ENCODE measurements around the gene TBX1.
A peak's percentile ranks its signal among the peaks of the same experiment; 100 is the strongest.

TBX1 gene

GRCh38 chr22:19760951-19761724, 560 bp downstream of the TBX1 start:
- H3K36me3 Mint-ChIP-seq (ENCODE audit: low read depth) = no peaks in the 10 kb centered on the region
- H3K4me1 Mint-ChIP-seq = peaks cover 27% of the 10 kb centered on the region
- H3K4me3 Mint-ChIP-seq = peak overlapping the region; percentile 74 to 90 (median 76)
- no peaks in the 10 kb centered on the region for H3K9me3 Mint-ChIP-seq
- no peak overlapping the region for H3K27ac Mint-ChIP-seq
- TF ChIP-seq CTCF (IDR thresholded peaks at IDR 0.05; ENCODE audit: unreplicated experiment in 3 of 3) = no peak
- H3K27me3 Mint-ChIP-seq (ENCODE audit: low read depth) = peaks cover 88% of the 10 kb centered on the region

GRCh38 chr22:19761725-19762567, 1.4 kb downstream of the TBX1 start:
- peak overlapping the region; percentile 74 to 90 (median 76) for H3K4me3 Mint-ChIP-seq
- H3K27ac Mint-ChIP-seq = no peak overlapping the region
- no peaks in the 10 kb centered on the region for H3K9me3 Mint-ChIP-seq
- peaks cover 27% of the 10 kb centered on the region for H3K4me1 Mint-ChIP-seq
- no peaks in the 10 kb centered on the region for H3K36me3 Mint-ChIP-seq (ENCODE audit: low read depth)
- TF ChIP-seq CTCF (IDR thresholded peaks at IDR 0.05; ENCODE audit: unreplicated experiment in 3 of 3) = no peak
- peaks cover 87% of the 10 kb centered on the region for H3K27me3 Mint-ChIP-seq (ENCODE audit: low read depth)

GRCh38 chr22:19762568-19763457, 2.2 kb downstream of the TBX1 start:
- no peak overlapping the region for H3K27ac Mint-ChIP-seq
- H3K27me3 Mint-ChIP-seq (ENCODE audit: low read depth) = peaks cover 87% of the 10 kb centered on the region
- TF ChIP-seq CTCF (IDR thresholded peaks at IDR 0.05; ENCODE audit: unreplicated experiment in 3 of 3) = no peak
- peaks cover 27% of the 10 kb centered on the region for H3K4me1 Mint-ChIP-seq
- peak overlapping the region; percentile 5 to 90 (median 48) for H3K4me3 Mint-ChIP-seq
- H3K9me3 Mint-ChIP-seq = no peaks in the 10 kb centered on the region
- H3K36me3 Mint-ChIP-seq (ENCODE audit: low read depth) = no peaks in the 10 kb centered on the region

GRCh38 chr22:19763458-19764298, 3.1 kb downstream of the TBX1 start:
- H3K36me3 Mint-ChIP-seq (ENCODE audit: low read depth) = no peaks in the 10 kb centered on the region
- no peak overlapping the region for H3K4me3 Mint-ChIP-seq
- H3K4me1 Mint-ChIP-seq = peaks cover 27% of the 10 kb centered on the region
- peaks cover 87% of the 10 kb centered on the region for H3K27me3 Mint-ChIP-seq (ENCODE audit: low read depth)
- H3K9me3 Mint-ChIP-seq = no peaks in the 10 kb centered on the region
- H3K27ac Mint-ChIP-seq = no peak overlapping the region
- no peak for TF ChIP-seq CTCF (IDR thresholded peaks at IDR 0.05; ENCODE audit: unreplicated experiment in 3 of 3)

GRCh38 chr22:19764299-19764593, 3.7 kb downstream of the TBX1 start:
- no peak for TF ChIP-seq CTCF (IDR thresholded peaks at IDR 0.05; ENCODE audit: unreplicated experiment in 3 of 3)
- Mint-ChIP-seq H3K27me3 (ENCODE audit: low read depth) (peaks cover 87% of the 10 kb centered on the region), H3K4me1 (peaks cover 29% of the 10 kb centered on the region), H3K27ac (no peak overlapping the region), H3K36me3 (ENCODE audit: low read depth) (no peaks in the 10 kb centered on the region), H3K4me3 (no peak overlapping the region), H3K9me3 (no peaks in the 10 kb centered on the region)
